Measurements from ENCODE around the gene HIVEP3. TPM values are rescaled to one million over a fixed set of nuclear protein-coding genes. Genes with fewer than 3 reads are reported as not detected.

The HIVEP3 gene
- total RNA-seq, 1 experiment from 2014 or later = 6.0 TPM

GRCh38 chr1:41611068-41611931, 307.4 kb downstream of the HIVEP3 start:
- in situ Hi-C loops (cut with HindIII; ENCODE audit: low pct_unique_long_range_greater_than_20kb, low sequenced_read_pairs) (no loop called here), intact Hi-C loops (cut with micrococcal nuclease; ENCODE audit: unreplicated experiment) (no loop called here)
- no TSS peak for BruUV-seq (replicated peaks)
- no peak overlapping the region for H3K4me3 ChIP-seq (ENCODE audit: low read depth in 2 of 2, low read length in 2 of 2)
- H3K27me3 ChIP-seq (ENCODE audit: control insufficient read depth, insufficient read depth, low read length) = no peaks in the 10 kb centered on the region
- no peaks in the 10 kb centered on the region for H3K4me1 ChIP-seq (ENCODE audit: control insufficient read depth, insufficient read depth, low read length)
- no peaks in the 10 kb centered on the region for H3K36me3 ChIP-seq (ENCODE audit: control insufficient read depth, insufficient read depth, low read length)
- ChIA-PET CTCF (no interaction called here), POLR2A (no interaction called here)
- TF ChIP-seq, protein P1, sequence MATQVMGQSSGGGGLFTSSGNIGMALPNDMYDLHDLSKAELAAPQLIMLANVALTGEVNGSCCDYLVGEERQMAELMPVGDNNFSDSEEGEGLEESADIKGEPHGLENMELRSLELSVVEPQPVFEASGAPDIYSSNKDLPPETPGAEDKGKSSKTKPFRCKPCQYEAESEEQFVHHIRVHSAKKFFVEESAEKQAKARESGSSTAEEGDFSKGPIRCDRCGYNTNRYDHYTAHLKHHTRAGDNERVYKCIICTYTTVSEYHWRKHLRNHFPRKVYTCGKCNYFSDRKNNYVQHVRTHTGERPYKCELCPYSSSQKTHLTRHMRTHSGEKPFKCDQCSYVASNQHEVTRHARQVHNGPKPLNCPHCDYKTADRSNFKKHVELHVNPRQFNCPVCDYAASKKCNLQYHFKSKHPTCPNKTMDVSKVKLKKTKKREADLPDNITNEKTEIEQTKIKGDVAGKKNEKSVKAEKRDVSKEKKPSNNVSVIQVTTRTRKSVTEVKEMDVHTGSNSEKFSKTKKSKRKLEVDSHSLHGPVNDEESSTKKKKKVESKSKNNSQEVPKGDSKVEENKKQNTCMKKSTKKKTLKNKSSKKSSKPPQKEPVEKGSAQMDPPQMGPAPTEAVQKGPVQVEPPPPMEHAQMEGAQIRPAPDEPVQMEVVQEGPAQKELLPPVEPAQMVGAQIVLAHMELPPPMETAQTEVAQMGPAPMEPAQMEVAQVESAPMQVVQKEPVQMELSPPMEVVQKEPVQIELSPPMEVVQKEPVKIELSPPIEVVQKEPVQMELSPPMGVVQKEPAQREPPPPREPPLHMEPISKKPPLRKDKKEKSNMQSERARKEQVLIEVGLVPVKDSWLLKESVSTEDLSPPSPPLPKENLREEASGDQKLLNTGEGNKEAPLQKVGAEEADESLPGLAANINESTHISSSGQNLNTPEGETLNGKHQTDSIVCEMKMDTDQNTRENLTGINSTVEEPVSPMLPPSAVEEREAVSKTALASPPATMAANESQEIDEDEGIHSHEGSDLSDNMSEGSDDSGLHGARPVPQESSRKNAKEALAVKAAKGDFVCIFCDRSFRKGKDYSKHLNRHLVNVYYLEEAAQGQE (IDR thresholded peaks at IDR 0.05; ENCODE audit: insufficient read depth in 1 of 2, low read depth in 2 of 2, low read length in 1 of 2) = no peak
- TF ChIP-seq, protein P2, sequence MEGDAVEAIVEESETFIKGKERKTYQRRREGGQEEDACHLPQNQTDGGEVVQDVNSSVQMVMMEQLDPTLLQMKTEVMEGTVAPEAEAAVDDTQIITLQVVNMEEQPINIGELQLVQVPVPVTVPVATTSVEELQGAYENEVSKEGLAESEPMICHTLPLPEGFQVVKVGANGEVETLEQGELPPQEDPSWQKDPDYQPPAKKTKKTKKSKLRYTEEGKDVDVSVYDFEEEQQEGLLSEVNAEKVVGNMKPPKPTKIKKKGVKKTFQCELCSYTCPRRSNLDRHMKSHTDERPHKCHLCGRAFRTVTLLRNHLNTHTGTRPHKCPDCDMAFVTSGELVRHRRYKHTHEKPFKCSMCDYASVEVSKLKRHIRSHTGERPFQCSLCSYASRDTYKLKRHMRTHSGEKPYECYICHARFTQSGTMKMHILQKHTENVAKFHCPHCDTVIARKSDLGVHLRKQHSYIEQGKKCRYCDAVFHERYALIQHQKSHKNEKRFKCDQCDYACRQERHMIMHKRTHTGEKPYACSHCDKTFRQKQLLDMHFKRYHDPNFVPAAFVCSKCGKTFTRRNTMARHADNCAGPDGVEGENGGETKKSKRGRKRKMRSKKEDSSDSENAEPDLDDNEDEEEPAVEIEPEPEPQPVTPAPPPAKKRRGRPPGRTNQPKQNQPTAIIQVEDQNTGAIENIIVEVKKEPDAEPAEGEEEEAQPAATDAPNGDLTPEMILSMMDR (IDR thresholded peaks at IDR 0.05) = no peak
- TF ChIP-seq TCF7L2 (IDR thresholded peaks at IDR 0.05; ENCODE audit: low read depth, low read length) = no peak
- DNase-seq (ENCODE audit: low read depth, low spot score) = no peak
- no peak for ATAC-seq
- no peak overlapping the region for H3K27ac ChIP-seq (ENCODE audit: low read length)
- no peaks in the 10 kb centered on the region for H3K9me3 ChIP-seq (ENCODE audit: control insufficient read depth, insufficient read depth, low read depth, low read length)

- ATAC-seq (no peak), DNase-seq (ENCODE audit: low read depth, low spot score) (no peak)
- no peaks in the 10 kb centered on the region for H3K36me3 ChIP-seq (ENCODE audit: control insufficient read depth, insufficient read depth, low read length)
- no peaks in the 10 kb centered on the region for H3K4me1 ChIP-seq (ENCODE audit: control insufficient read depth, insufficient read depth, low read length)
- no peaks in the 10 kb centered on the region for H3K27me3 ChIP-seq (ENCODE audit: control insufficient read depth, insufficient read depth, low read length)
- no peaks in the 10 kb centered on the region for H3K9me3 ChIP-seq (ENCODE audit: control insufficient read depth, insufficient read depth, low read depth, low read length)
- POLR2A ChIA-PET = no interaction called here
- TF ChIP-seq, protein P2 (IDR thresholded peaks at IDR 0.05) = no peak
- TF ChIP-seq, protein P1 (IDR thresholded peaks at IDR 0.05; ENCODE audit: insufficient read depth in 1 of 2, low read depth in 2 of 2, low read length in 1 of 2) = no peak
- no peak for TF ChIP-seq POLR2AphosphoS5 (IDR thresholded peaks at IDR 0.05; ENCODE audit: low read depth, low read length)
- no peak for TF ChIP-seq SIN3A (IDR thresholded peaks at IDR 0.05; ENCODE audit: borderline replicate concordance, insufficient read depth, low read depth, low read length)
- no peak for TF ChIP-seq TCF7L2 (IDR thresholded peaks at IDR 0.05; ENCODE audit: low read depth, low read length)
- no peak overlapping the region for H3K4me3 ChIP-seq (ENCODE audit: low read depth in 2 of 2, low read length in 2 of 2)
- intact Hi-C loops (cut with micrococcal nuclease; ENCODE audit: unreplicated experiment) (no loop called here), in situ Hi-C loops (cut with HindIII; ENCODE audit: low pct_unique_long_range_greater_than_20kb, low sequenced_read_pairs) (no loop called here)
- BruUV-seq (replicated peaks) = no TSS peak
- H3K27ac ChIP-seq (ENCODE audit: low read length) = no peak overlapping the region
- CTCF ChIA-PET = no interaction called here
These were observed 308.4 kb downstream of the HIVEP3 start for GRCh38 chr1:41610361-41610760.

Measured in Panc1 (cell line).